Measurements from ENCODE around the gene GBP1.

DNA sequence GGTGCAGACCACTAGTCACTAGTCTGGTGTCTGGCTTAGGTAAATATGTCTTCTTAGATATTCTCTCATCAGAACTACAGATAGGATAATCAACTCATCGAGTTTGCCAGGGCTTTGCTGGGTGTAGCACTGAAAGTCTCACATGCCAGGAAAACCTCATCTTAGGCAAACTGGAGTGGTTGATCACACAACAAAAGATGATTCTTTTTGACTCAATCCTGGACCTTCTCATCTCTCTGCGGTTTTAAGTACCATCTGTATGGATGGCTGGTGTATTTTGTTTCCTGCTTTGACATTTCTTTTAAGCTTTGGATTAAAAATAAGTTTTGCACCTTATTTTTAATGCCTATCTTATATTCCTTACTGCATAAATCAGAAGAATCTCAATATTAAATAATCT, 49.7 kb upstream of the GBP1 start:
- TF ChIP-seq, protein P1, sequence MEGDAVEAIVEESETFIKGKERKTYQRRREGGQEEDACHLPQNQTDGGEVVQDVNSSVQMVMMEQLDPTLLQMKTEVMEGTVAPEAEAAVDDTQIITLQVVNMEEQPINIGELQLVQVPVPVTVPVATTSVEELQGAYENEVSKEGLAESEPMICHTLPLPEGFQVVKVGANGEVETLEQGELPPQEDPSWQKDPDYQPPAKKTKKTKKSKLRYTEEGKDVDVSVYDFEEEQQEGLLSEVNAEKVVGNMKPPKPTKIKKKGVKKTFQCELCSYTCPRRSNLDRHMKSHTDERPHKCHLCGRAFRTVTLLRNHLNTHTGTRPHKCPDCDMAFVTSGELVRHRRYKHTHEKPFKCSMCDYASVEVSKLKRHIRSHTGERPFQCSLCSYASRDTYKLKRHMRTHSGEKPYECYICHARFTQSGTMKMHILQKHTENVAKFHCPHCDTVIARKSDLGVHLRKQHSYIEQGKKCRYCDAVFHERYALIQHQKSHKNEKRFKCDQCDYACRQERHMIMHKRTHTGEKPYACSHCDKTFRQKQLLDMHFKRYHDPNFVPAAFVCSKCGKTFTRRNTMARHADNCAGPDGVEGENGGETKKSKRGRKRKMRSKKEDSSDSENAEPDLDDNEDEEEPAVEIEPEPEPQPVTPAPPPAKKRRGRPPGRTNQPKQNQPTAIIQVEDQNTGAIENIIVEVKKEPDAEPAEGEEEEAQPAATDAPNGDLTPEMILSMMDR (conservative IDR thresholded peaks at IDR 0.05; ENCODE audit: low read depth, low read length) = no peak
- TF ChIP-seq FOS (IDR thresholded peaks at IDR 0.05; ENCODE audit: low read depth, low read length) (no peak), RAD21 (IDR thresholded peaks at IDR 0.05; ENCODE audit: low read length) (no peak), POLR2A (IDR thresholded peaks at IDR 0.05; ENCODE audit: low read depth, low read length) (no peak), MAFK (IDR thresholded peaks at IDR 0.05; ENCODE audit: low read depth, low read length) (no peak), MXI1 (IDR thresholded peaks at IDR 0.05; ENCODE audit: borderline replicate concordance, low read depth, low read length) (no peak), BHLHE40 (IDR thresholded peaks at IDR 0.05; ENCODE audit: low read depth, low read length) (no peak), CEBPB (IDR thresholded peaks at IDR 0.05; ENCODE audit: low read depth, low read length) (no peak), RCOR1 (IDR thresholded peaks at IDR 0.05; ENCODE audit: insufficient replicate concordance, low read length) (no peak), SMC3 (IDR thresholded peaks at IDR 0.05; ENCODE audit: low read depth, low read length) (no peak), CHD1 (IDR thresholded peaks at IDR 0.05; ENCODE audit: low read depth, low read length) (no peak)
- TF ChIP-seq, protein P2, sequence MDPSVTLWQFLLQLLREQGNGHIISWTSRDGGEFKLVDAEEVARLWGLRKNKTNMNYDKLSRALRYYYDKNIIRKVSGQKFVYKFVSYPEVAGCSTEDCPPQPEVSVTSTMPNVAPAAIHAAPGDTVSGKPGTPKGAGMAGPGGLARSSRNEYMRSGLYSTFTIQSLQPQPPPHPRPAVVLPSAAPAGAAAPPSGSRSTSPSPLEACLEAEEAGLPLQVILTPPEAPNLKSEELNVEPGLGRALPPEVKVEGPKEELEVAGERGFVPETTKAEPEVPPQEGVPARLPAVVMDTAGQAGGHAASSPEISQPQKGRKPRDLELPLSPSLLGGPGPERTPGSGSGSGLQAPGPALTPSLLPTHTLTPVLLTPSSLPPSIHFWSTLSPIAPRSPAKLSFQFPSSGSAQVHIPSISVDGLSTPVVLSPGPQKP (IDR thresholded peaks at IDR 0.05; ENCODE audit: borderline replicate concordance, low read depth, low read length) = no peak
- TF ChIP-seq, protein P3, sequence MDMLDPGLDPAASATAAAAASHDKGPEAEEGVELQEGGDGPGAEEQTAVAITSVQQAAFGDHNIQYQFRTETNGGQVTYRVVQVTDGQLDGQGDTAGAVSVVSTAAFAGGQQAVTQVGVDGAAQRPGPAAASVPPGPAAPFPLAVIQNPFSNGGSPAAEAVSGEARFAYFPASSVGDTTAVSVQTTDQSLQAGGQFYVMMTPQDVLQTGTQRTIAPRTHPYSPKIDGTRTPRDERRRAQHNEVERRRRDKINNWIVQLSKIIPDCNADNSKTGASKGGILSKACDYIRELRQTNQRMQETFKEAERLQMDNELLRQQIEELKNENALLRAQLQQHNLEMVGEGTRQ (IDR thresholded peaks at IDR 0.05; ENCODE audit: low read depth, low read length) = no peak

Measured in IMR-90 (cell line).